Measurements from ENCODE around the gene SFSWAP.
"Not testable (repeated sequence)": the region's sequence is repeated elsewhere in the genome, so short reads cannot be mapped to it uniquely, and the experiment has no call there.

The SFSWAP gene

GRCh38 chr12:131736446-131737149, 25.7 kb downstream of the SFSWAP start:
- DNase-seq (ENCODE audit: low read depth), result no peak

GRCh38 chr12:131737150-131737827, 26.4 kb downstream of the SFSWAP start:
- no peak for DNase-seq (ENCODE audit: low read depth)

- no peak for DNase-seq (ENCODE audit: low read depth)
Observed at GRCh38 chr12:131738196-131738595, 27.3 kb downstream of the SFSWAP start.

GRCh38 chr12:131740626-131741025, 29.7 kb downstream of the SFSWAP start:
- no peak for DNase-seq (ENCODE audit: low read depth)

GRCh38 chr12:131742761-131743160, 31.9 kb downstream of the SFSWAP start:
- DNase-seq (ENCODE audit: low read depth), result not testable (repeated sequence)

- not testable (repeated sequence) for DNase-seq (ENCODE audit: low read depth)
Observed at GRCh38 chr12:131743410-131743809, 32.5 kb downstream of the SFSWAP start.

- not testable (repeated sequence) for DNase-seq (ENCODE audit: low read depth)
Observed at GRCh38 chr12:131743880-131744279, 33.0 kb downstream of the SFSWAP start.

- not testable (repeated sequence) for DNase-seq (ENCODE audit: low read depth)
Observed at GRCh38 chr12:131744675-131745074, 33.8 kb downstream of the SFSWAP start.

- DNase-seq (ENCODE audit: low read depth), result no peak
Observed at GRCh38 chr12:131745706-131746105, 34.8 kb downstream of the SFSWAP start.

- no peak for DNase-seq (ENCODE audit: low read depth)
Observed at GRCh38 chr12:131747276-131748177, 36.6 kb downstream of the SFSWAP start.

GRCh38 chr12:131749618-131750315, 38.9 kb downstream of the SFSWAP start:
- no peak for DNase-seq (ENCODE audit: low read depth)

- no peak for DNase-seq (ENCODE audit: low read depth)
Observed at GRCh38 chr12:131751335-131751734, 40.4 kb downstream of the SFSWAP start.

- no peak for DNase-seq (ENCODE audit: low read depth)
Observed at GRCh38 chr12:131752451-131752850, 41.6 kb downstream of the SFSWAP start.

- no peak for DNase-seq (ENCODE audit: low read depth)
Observed at GRCh38 chr12:131753005-131753404, 42.1 kb downstream of the SFSWAP start.

- DNase-seq (ENCODE audit: low read depth), result no peak
Observed at GRCh38 chr12:131753757-131754156, 42.9 kb downstream of the SFSWAP start.

- no peak for DNase-seq (ENCODE audit: low read depth)
Observed at GRCh38 chr12:131754184-131754583, 43.3 kb downstream of the SFSWAP start.

GRCh38 chr12:131755305-131756113, 44.6 kb downstream of the SFSWAP start:
- no peak for DNase-seq (ENCODE audit: low read depth)

GRCh38 chr12:131756441-131756840, 45.6 kb downstream of the SFSWAP start:
- no peak for DNase-seq (ENCODE audit: low read depth)

GRCh38 chr12:131757111-131757510, 46.2 kb downstream of the SFSWAP start:
- no peak for DNase-seq (ENCODE audit: low read depth)

GRCh38 chr12:131758016-131758739, 47.3 kb downstream of the SFSWAP start:
- no peak for DNase-seq (ENCODE audit: low read depth)

All from GM04503 (cell line).